ENCODE data around the gene RASSF10.

RASSF10 gene

DNA sequence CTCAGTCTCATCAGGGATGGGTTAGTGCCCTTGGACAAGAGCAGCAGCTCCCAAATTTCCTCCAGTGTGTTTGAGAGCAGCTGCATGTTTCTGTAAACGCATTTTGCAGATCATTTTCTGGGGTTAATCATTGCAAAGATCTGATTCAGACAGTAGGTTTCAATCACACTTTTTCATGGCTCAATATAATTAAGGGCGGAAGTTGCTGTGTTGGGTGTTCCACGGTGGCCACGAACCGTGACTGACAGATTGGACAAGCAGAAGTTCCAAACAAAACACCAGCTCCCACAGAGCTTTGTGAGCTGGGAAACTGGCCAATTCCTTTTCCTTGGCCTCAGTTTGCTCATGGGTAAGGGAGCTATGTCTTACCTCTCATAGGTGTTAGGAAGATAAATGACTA, 8.4 kb upstream of the RASSF10 start:
- no peak for DNase-seq (ENCODE audit: low spot score)

DNA sequence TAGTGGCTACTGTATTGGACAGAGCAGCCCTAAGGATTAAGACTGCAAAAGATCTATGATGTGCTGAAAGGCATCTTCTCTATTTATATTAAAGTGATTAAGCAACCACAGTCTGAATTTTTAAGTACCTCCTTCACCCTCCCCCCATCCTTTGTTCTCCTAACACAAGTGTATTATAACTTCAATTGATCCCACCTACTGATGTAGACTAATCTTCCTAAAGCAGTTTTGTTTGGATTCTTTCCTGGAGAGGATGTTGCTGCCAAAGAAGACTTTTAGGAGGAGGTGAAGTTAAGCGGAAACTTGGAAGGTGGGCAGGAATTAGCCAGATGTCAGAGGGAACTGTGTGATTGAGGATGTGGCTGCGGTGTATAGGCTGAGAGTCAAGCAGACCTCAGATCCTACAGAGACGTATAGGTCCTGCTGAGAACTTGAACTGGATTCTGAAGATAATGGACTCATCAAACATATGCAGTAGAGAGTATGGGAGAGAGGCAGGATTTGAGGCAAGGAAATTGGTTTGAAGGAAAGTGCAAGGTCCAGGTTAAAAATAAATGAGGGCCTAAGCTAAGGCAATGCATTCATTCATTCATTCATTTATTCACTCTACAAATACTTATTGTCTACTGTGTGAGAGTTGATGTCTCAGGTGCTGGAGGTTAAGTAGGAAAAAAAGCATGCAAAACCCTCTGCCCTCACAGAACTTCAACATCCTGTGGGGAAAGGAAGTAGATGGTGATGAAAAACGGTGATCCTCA, 5.2 kb upstream of the RASSF10 start:
- TF ChIP-seq, protein P1, sequence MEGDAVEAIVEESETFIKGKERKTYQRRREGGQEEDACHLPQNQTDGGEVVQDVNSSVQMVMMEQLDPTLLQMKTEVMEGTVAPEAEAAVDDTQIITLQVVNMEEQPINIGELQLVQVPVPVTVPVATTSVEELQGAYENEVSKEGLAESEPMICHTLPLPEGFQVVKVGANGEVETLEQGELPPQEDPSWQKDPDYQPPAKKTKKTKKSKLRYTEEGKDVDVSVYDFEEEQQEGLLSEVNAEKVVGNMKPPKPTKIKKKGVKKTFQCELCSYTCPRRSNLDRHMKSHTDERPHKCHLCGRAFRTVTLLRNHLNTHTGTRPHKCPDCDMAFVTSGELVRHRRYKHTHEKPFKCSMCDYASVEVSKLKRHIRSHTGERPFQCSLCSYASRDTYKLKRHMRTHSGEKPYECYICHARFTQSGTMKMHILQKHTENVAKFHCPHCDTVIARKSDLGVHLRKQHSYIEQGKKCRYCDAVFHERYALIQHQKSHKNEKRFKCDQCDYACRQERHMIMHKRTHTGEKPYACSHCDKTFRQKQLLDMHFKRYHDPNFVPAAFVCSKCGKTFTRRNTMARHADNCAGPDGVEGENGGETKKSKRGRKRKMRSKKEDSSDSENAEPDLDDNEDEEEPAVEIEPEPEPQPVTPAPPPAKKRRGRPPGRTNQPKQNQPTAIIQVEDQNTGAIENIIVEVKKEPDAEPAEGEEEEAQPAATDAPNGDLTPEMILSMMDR (IDR thresholded peaks at IDR 0.05; ENCODE audit: extremely low read depth, missing control alignments), result no peak
- no peak for DNase-seq (ENCODE audit: low spot score)

More for the DNA sequence above, 8.4 kb upstream of the RASSF10 start:
- TF ChIP-seq, protein P1 (IDR thresholded peaks at IDR 0.05; ENCODE audit: extremely low read depth, missing control alignments), result no peak

DNA sequence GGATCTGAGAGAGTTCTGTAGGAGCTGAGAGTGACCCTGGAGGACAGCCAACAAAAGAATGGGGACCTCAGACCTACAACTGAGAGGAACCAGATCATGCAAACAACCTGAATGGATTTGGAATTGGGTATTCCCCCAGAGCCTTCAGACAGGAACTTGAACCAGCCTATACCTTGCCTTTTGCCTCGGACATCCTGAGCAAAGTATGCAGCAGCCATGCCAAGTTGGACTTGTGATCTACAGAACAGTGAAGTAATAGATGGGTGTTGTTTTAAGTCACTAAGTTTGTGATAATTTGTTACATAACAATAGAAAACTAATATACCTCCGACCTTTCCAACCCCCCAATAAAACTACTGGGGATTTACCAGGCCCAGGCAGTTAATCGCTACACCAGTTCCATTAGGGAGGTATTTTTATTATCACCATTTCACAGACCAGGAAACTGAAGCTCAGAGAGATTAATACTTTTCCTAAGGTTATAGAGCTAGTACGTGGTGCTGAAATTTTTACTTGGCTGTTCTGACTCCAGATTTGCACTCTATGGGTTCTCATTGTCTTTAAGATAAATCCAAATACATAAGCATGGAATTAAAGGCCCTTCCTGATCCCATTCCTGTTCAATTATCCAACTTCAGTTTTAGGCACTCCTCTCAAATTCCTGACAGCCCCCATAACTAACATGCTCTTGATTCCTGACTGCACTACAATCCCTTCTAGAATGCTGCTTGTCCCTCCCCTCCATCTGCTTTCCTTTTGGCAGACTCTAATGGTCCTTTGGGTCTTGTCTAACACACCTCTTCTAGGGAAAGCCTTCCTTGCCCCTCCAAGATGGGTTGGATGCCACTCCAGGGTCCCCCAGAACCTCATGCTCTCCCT, 1.7 kb upstream of the RASSF10 start:
- DNase-seq (ENCODE audit: low spot score), result no peak
- TF ChIP-seq, protein P1 (IDR thresholded peaks at IDR 0.05; ENCODE audit: extremely low read depth, missing control alignments), result no peak

DNA sequence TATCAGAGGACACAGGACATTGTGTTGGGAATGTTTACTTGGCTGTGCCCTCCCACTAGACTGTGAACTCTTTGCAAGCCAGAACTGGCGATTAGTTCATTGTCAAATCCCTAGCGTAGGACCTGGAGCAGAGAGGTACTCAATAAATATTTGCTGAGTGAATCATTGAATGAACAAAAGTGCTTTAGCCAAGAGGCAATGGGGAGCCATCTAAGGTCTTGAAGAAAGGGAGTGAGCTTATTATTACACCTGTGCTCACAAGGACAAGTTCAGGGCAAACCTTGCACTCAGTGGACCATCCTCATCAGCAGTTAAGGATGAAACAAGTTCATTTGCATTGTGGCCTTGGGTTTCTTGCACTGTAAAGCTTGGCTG, 1.1 kb upstream of the RASSF10 start:
- TF ChIP-seq, protein P1 (IDR thresholded peaks at IDR 0.05; ENCODE audit: extremely low read depth, missing control alignments), result no peak
- DNase-seq (ENCODE audit: low spot score), result no peak

DNA sequence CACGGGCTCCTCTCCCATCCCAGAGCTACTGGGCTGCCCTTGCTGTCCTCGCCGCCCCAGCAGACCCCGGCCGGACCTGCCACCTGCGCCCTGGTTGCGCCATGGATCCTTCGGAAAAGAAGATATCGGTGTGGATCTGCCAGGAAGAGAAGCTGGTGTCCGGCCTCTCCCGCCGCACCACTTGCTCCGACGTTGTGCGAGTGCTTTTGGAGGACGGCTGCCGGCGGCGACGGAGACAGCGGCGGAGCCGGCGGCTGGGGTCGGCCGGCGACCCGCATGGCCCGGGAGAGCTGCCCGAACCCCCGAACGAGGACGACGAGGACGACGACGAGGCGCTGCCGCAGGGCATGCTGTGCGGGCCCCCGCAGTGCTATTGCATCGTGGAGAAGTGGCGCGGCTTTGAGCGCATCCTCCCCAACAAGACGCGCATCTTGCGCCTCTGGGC, 382 bp downstream of the RASSF10 start:
- peak; percentile 38 for DNase-seq (ENCODE audit: low spot score)

DNA sequence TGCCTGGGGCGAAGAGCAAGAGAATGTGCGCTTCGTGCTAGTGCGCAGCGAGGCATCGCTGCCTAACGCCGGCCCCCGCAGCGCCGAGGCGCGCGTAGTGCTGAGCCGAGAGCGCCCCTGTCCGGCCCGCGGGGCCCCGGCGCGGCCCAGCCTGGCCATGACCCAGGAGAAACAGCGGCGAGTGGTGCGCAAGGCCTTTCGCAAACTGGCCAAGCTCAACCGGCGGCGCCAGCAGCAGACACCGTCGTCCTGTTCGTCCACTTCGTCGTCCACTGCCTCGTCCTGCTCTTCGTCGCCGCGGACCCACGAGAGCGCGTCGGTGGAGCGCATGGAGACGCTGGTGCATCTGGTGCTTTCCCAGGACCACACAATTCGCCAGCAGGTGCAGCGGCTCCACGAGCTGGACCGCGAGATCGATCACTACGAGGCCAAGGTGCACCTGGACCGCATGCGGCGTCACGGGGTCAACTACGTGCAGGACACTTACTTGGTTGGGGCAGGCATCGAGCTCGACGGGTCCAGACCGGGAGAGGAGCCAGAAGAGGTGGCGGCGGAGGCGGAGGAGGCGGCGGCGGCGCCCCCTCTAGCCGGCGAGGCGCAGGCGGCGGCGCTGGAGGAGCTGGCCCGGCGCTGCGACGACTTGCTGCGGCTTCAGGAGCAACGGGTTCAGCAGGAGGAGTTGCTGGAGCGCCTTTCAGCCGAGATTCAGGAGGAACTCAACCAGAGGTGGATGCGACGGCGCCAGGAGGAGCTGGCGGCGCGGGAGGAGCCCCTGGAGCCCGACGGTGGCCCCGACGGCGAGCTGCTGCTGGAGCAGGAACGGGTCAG, 1.0 kb downstream of the RASSF10 start:
- TF ChIP-seq, protein P1 (IDR thresholded peaks at IDR 0.05; ENCODE audit: extremely low read depth, missing control alignments), result no peak
- peak; percentile 25 for DNase-seq (ENCODE audit: low spot score)

More for the DNA sequence above, 382 bp downstream of the RASSF10 start:
- TF ChIP-seq, protein P1 (IDR thresholded peaks at IDR 0.05; ENCODE audit: extremely low read depth, missing control alignments), result no peak
